PFSK-1 (cell line): ENCODE data around the gene C11orf16.
A peak's percentile ranks its signal among the peaks of the same experiment; 100 is the strongest.

Experiments
- FOXP2 ChIP-seq: optimal IDR thresholded peaks from 2 replicates; pipeline ENCODE3; 2011; ENCODE audit warnings: borderline replicate concordance, control low read depth, inconsistent platforms; ENCODE audit not compliant: insufficient read depth; ENCODE audit errors: extremely low read length, extremely low read depth
- POLR2AphosphoS5 ChIP-seq: IDR thresholded peaks from 2 replicates; pipeline ENCODE4 v1.6.1; 2012; ENCODE audit warnings: low read depth, mild to moderate bottlenecking, control low read depth, low read length, moderate library complexity
- REST ChIP-seq, 2 experiments: IDR thresholded peaks; 2 replicates each; pipeline versions ENCODE4 v1.6.1 to v1.8.0; 2011 to 2012; ENCODE audit warnings: low read depth in 2 of 2, low read length in 2 of 2, control low read depth in 1 of 2, inconsistent platforms in 1 of 2, mild to moderate bottlenecking in 1 of 2, moderate library complexity in 1 of 2; ENCODE audit not compliant: insufficient read depth in 1 of 2
- SIN3A ChIP-seq: IDR thresholded peaks from 2 replicates; pipeline ENCODE4 v1.6.1; 2012; ENCODE audit warnings: mild to moderate bottlenecking, low read length, moderate library complexity, borderline replicate concordance; ENCODE audit not compliant: insufficient read depth
- TAF1 ChIP-seq: IDR thresholded peaks from 2 replicates; pipeline ENCODE4 v1.6.1; 2012; ENCODE audit warnings: low read length, control low read depth, borderline replicate concordance; ENCODE audit not compliant: insufficient read depth

C11orf16 gene

GRCh38 chr11:8873741-8874405 lies 58.9 kb downstream of the C11orf16 start:
- TF ChIP-seq FOXP2 (no peak), TAF1 (0 out of 2 replicates have a peak, but pooled peaks have one; percentile 11)

- TF ChIP-seq FOXP2 (no peak), REST (IDR thresholded peaks at IDR 0.05; ENCODE audit: insufficient read depth in 1 of 2, low read depth in 2 of 2, low read length in 2 of 2) (no peak), TAF1 (no peak), SIN3A (no peak)
Measured at GRCh38 chr11:8871962-8872361, 60.8 kb downstream of the C11orf16 start.

- TF ChIP-seq SIN3A (no peak), FOXP2 (no peak), TAF1 (peak; percentile 65; the same call in 1 of the 2 replicates), REST (IDR thresholded peaks at IDR 0.05; ENCODE audit: insufficient read depth in 1 of 2, low read depth in 2 of 2, low read length in 2 of 2) (peak in 1 of 2 experiments; percentile 59; a peak in 1 of 4 replicates), POLR2AphosphoS5 (peak; percentile 77; the same call in 1 of the 2 replicates)
Measured at GRCh38 chr11:8871171-8871775, 61.5 kb downstream of the C11orf16 start.

GRCh38 chr11:8870411-8871170 lies 62.2 kb downstream of the C11orf16 start:
- peak; percentile 48; the same call in 1 of the 2 replicates for TF ChIP-seq TAF1
- peak; percentile 66 for TF ChIP-seq FOXP2
- TF ChIP-seq REST (IDR thresholded peaks at IDR 0.05; ENCODE audit: insufficient read depth in 1 of 2, low read depth in 2 of 2, low read length in 2 of 2): no peak
- peak; percentile 43; the same call in 1 of the 2 replicates for TF ChIP-seq SIN3A
